ENCODE data around the gene MAGIX.
A peak's percentile ranks its signal among the peaks of the same experiment; 100 is the strongest.

MAGIX gene

GRCh38 chrX:49183701-49184281 is 21.2 kb downstream of the MAGIX start:
- DNase-seq (ENCODE audit: low read depth): no peak

- DNase-seq (ENCODE audit: low read depth): no peak
These were observed 22.0 kb downstream of the MAGIX start for GRCh38 chrX:49184294-49185281.

GRCh38 chrX:49186125-49187027 is 23.8 kb downstream of the MAGIX start, which contains the start of gene PRICKLE3:
PRICKLE3 (minus strand) TSS chrX:49186373; CDS start chrX:49186297, 76 bp downstream.
- DNase-seq (ENCODE audit: low read depth): peak; percentile 76

GRCh38 chrX:49187028-49187394 is 24.5 kb downstream of the MAGIX start:
- DNase-seq (ENCODE audit: low read depth): no peak

GRCh38 chrX:49187526-49187925 is 25.0 kb downstream of the MAGIX start:
- DNase-seq (ENCODE audit: low read depth): no peak

GRCh38 chrX:49188468-49189076 is 26.0 kb downstream of the MAGIX start:
- no peak for DNase-seq (ENCODE audit: low read depth)

- DNase-seq (ENCODE audit: low read depth): no peak
These were observed 27.0 kb downstream of the MAGIX start for GRCh38 chrX:49189606-49190005.

- peak; percentile 70 for DNase-seq (ENCODE audit: low read depth)
These were observed 28.4 kb downstream of the MAGIX start for GRCh38 chrX:49190821-49191573.

GRCh38 chrX:49191574-49192011 is 29.0 kb downstream of the MAGIX start:
- no peak for DNase-seq (ENCODE audit: low read depth)

- DNase-seq (ENCODE audit: low read depth): no peak
These were observed 30.3 kb downstream of the MAGIX start for GRCh38 chrX:49192722-49193328.

GRCh38 chrX:49193542-49193964 is 31.0 kb downstream of the MAGIX start:
- DNase-seq (ENCODE audit: low read depth): no peak

- DNase-seq (ENCODE audit: low read depth): no peak
These were observed 35.1 kb downstream of the MAGIX start for GRCh38 chrX:49197543-49198087.

GRCh38 chrX:49198540-49199314 is 36.2 kb downstream of the MAGIX start:
- DNase-seq (ENCODE audit: low read depth): no peak

- no peak for DNase-seq (ENCODE audit: low read depth)
These were observed 36.7 kb downstream of the MAGIX start for GRCh38 chrX:49199315-49199595.

GRCh38 chrX:49199906-49200771 is 37.6 kb downstream of the MAGIX start, which contains the start of gene SYP:
SYP (minus strand) TSS chrX:49200193; CDS start chrX:49200186, 7 bp downstream.
- peak; percentile 83 for DNase-seq (ENCODE audit: low read depth)

GRCh38 chrX:49202022-49202421 is 39.5 kb downstream of the MAGIX start:
- no peak for DNase-seq (ENCODE audit: low read depth)

GRCh38 chrX:49203536-49203935 is 41.0 kb downstream of the MAGIX start:
- DNase-seq (ENCODE audit: low read depth): no peak

- DNase-seq (ENCODE audit: low read depth): no peak
These were observed 41.5 kb downstream of the MAGIX start for GRCh38 chrX:49204017-49204416.

- DNase-seq (ENCODE audit: low read depth): no peak
These were observed 42.2 kb downstream of the MAGIX start for GRCh38 chrX:49204709-49205108.

Data from activated T-cell treated with anti-CD3 and anti-CD28 coated beads for 48 hours (primary cell).